RWPE1 (cell line): ENCODE results near the gene ZNF775.

Source experiments
- CTCF ChIA-PET: fragments of 350-600 bp; sonication (Branson Sonifier 250); formaldehyde crosslinking; extraction: SDS; loops from one replicate; lab custom pipeline; 2021; lab: Yijun Ruan, JAX
- POLR2A ChIA-PET: fragments of 400-600 bp; formaldehyde crosslinking; extraction: SDS; loops from one replicate; lab custom pipeline; 2020; ENCODE audit warnings: antibody characterized with exemption; ENCODE audit not compliant: low non-redundant PET; lab: Yijun Ruan, JAX
- DNase-seq: peaks from one replicate; pipeline ENCODE4 v3.0.0; 2012; ENCODE audit warnings: low spot score
- H3K27ac ChIP-seq: fragments of 450-650 bp; 2 replicates; pipeline ENCODE4 v1.5.1; 2017
- TF ChIP-seq, protein P1 (sequence below): fragments of 450-650 bp; conservative IDR thresholded peaks from 2 replicates; pipeline ENCODE4 v1.5.1; 2017; ENCODE audit warnings: low read depth, mild to moderate bottlenecking

Gene ZNF775

GRCh38 chr7:150360363-150361058 is 18.6 kb upstream of the ZNF775 start:
- no peak for DNase-seq
- H3K27ac ChIP-seq: no peak overlapping the region
- CTCF ChIA-PET: no interaction called here
- POLR2A ChIA-PET: no interaction called here
- TF ChIP-seq, protein P1, sequence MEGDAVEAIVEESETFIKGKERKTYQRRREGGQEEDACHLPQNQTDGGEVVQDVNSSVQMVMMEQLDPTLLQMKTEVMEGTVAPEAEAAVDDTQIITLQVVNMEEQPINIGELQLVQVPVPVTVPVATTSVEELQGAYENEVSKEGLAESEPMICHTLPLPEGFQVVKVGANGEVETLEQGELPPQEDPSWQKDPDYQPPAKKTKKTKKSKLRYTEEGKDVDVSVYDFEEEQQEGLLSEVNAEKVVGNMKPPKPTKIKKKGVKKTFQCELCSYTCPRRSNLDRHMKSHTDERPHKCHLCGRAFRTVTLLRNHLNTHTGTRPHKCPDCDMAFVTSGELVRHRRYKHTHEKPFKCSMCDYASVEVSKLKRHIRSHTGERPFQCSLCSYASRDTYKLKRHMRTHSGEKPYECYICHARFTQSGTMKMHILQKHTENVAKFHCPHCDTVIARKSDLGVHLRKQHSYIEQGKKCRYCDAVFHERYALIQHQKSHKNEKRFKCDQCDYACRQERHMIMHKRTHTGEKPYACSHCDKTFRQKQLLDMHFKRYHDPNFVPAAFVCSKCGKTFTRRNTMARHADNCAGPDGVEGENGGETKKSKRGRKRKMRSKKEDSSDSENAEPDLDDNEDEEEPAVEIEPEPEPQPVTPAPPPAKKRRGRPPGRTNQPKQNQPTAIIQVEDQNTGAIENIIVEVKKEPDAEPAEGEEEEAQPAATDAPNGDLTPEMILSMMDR: no peak

- DNase-seq: no peak
- TF ChIP-seq, protein P1: no peak
- CTCF ChIA-PET: no interaction called here
- no peak overlapping the region for H3K27ac ChIP-seq
- POLR2A ChIA-PET: no interaction called here
Observed at GRCh38 chr7:150361402-150361801, 17.7 kb upstream of the ZNF775 start.

DNA sequence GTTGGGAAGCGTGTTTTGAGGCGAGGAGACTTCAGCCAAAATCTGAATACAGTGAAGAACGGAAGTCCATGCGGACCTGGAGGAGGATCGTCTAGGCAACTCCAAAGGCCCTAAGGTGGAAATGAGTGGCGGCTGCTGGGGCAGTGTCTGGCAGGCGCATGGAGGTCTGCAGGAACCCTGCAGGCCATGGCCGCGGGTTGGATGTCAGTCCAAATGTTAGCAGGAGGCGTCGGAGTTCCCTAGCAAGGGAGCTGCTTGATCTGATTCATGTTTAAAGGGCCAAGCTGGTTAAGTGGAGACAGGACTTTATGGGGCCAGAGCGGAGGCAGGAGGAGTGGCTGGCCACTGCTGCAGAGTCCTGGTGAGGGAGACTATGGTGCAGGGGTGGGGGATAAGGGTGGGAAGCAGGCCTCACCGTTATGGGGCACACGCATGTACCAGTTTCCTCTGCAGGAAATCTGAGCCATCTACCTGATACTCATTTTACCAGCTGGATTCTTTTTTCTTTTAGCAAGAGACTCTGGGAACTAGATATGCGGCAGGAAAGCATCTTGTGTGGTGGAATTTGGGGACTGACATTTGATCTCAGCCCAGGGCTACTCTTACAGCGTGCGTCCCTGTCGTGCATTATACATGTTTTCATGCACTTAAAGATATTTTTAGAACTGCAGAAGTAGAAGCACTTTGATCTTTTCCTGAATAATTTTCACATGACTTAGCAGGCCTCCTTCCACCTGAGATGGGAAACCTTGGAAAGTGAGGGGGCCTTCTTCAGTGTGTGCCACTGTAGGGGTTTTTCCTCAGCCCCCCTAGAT is 17.1 kb upstream of the ZNF775 start:
- no peak overlapping the region for H3K27ac ChIP-seq
- DNase-seq: no peak
- CTCF ChIA-PET: interaction anchor here (0.5 kb wide), 1 partner anchor 112 kb away, joined by 3 read pairs; no protein-coding TSS in a partner anchor
- TF ChIP-seq, protein P1: no peak
- POLR2A ChIA-PET: no interaction called here

DNA sequence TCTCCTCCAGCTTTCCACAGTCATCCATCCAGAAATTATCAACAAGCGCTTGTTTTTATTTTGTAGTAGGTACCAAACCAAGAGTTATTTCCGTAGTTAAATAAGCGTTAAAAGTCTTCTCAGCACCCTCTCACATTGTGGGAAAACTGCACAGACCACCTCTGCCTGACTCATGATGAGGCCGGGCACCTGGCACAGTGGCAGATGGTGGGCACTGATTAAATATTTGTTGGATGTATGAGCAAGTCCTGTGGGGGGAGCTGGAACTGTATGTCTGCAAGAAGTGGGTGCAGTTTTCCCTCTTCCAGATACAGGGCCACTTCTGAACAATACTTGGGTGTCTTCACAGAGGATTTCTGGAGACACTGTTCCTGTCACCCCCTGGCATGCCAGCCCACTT is 15.8 kb upstream of the ZNF775 start:
- CTCF ChIA-PET: no interaction called here
- DNase-seq: no peak
- POLR2A ChIA-PET: no interaction called here
- H3K27ac ChIP-seq: no peak overlapping the region
- TF ChIP-seq, protein P1: no peak

DNA sequence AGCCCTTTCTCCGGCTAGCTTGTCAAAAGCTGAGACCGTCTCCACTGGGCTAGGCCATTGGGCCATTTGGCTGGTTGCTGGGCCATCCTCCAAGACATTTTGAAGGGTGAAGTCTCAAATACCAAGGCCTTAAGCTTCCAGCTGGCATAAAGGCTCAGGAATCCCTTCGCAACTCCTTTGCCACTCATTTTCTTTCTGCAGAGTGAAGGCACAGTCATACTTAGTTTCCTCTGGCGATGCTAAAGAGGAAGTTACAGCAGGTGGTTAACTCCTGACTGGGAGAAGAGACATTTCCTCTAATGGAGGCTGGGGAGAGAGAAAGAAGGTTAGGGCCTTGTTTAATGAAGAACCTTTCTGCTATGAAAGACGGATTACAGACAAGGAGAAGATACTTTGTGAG is 15.3 kb upstream of the ZNF775 start:
- no peak for DNase-seq
- no peak overlapping the region for H3K27ac ChIP-seq
- ChIA-PET CTCF (no interaction called here), POLR2A (no interaction called here)
- TF ChIP-seq, protein P1: no peak

DNA sequence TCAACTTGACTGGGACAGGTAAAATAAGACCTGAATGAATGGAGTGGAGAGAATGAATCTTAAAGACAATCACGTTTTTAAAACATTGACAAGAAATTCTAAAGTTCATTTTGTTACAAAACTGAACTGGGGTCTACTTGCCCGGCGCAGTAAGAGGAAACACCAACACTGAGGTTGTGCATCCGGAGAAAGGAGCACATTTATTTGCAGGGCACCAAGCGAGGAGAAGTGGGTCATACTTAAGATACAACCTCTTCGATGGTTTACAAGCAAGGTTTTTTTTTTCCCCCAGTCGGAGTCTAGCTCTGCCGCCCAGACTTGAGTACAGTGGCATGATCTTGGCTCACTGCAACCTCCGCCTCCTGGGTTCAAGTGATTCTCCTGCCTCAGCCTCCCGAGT is 13.9 kb upstream of the ZNF775 start:
- TF ChIP-seq, protein P1: no peak
- CTCF ChIA-PET: no interaction called here
- no peak overlapping the region for H3K27ac ChIP-seq

More for the DNA sequence above, 13.9 kb upstream of the ZNF775 start:
- DNase-seq: no peak
- POLR2A ChIA-PET: interaction anchor here (0.7 kb wide), 1 partner anchor 512 kb away, joined by 3 read pairs; no protein-coding TSS in a partner anchor
